GM19372 (cell line): ENCODE results near the gene MAGEB10.
"Not testable (repeated sequence)": the region's sequence is repeated elsewhere in the genome, so short reads cannot be mapped to it uniquely, and the experiment has no call there.

Source experiments
- ATAC-seq: cut with Tn5 transposase; IDR thresholded peaks from one replicate; pipeline ENCODE4 v1.9.1; 2021; ENCODE audit warnings: mild to moderate bottlenecking, low read depth, moderate library complexity; ENCODE audit not compliant: unreplicated experiment

The MAGEB10 gene, protein sequence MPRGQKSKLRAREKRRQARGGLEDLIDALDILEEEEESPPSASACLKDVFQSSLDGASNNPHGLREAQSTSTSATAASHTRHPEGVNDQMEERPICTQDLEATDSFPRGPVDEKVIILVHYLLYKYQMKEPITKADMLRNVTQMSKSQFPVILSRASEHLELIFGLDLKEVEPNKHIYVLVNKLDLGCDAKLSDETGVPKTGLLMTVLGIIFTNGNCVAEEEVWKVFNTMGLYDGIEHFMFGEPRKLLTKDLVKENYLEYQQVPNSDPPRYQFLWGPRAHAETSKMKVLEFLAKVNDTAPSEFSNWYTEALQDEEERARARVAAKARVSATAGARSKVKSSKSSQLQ

GRCh38 chrX:27807690-27808089 is at the start of gene MAGEB10:
Gene MAGEB10, plus strand, starts transcription at chrX:27807990. Its CDS starts 13,317 bp downstream, at chrX:27821307.
- no peak for ATAC-seq

DNA sequence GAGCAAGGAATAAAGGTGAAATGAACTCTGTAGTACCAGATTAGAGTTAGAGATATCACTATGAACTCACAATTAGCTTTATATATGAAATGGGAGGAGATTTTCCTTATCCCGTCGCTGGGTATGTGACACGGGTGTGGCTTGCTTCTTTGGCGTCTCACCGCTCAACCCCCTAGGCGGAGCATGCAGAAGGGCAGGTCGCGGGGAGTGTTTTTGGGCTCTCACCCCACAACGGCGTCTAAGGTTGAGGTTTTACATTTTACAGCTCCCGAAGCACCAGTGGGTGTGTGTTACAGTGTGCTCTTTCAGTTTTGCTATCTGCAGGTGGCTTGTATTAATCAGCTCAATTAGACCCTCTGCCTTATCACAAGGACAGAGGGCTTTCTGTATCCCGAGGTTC is 42.1 kb upstream of the MAGEB10 start:
- ATAC-seq, result no peak

DNA sequence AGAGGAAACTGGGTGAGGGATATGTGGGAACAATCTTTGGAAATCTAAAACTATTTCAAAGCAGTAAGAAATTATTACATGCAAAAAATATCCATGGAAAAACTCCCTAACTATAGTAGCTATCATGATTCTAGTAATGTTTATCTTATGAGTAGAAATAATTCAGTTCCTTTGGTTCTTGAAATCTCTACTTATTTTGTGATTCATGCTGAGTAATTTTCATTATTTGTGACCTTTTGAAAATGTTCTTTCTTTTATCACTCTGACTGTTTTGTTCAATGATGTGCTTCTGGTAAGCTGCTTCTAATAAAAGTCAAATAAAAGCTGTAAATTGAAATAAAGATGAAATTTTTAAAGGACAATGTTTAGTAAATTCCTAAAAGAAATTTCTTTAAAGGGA is 40.4 kb upstream of the MAGEB10 start:
- ATAC-seq, result no peak

GRCh38 chrX:27775984-27776383 is 31.8 kb upstream of the MAGEB10 start:
- ATAC-seq, result no peak

- no peak for ATAC-seq
These were observed 11.0 kb upstream of the MAGEB10 start for GRCh38 chrX:27796640-27797257.

- no peak for ATAC-seq
These were observed 10.2 kb upstream of the MAGEB10 start for GRCh38 chrX:27797575-27797974.

DNA sequence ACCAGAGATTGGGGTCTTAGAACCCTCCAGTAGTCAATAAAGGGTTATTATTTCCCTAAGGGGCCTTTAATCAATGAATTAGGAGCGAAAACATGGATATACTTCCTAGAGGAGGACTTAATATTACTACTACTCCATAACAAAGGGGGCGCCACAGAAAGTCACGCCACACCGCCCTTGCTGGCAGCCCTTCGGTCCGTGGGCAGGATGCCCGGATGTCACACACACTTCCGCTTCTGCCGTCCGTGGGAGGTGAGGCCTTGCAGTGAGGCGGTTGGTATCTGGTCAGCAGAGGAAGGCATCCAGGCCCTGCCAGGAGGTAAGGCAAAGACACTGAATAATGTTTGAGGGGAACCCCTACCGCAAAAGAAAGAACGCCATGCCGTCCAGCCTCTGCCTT is 436 bp downstream of the MAGEB10 start:
- no peak for ATAC-seq

DNA sequence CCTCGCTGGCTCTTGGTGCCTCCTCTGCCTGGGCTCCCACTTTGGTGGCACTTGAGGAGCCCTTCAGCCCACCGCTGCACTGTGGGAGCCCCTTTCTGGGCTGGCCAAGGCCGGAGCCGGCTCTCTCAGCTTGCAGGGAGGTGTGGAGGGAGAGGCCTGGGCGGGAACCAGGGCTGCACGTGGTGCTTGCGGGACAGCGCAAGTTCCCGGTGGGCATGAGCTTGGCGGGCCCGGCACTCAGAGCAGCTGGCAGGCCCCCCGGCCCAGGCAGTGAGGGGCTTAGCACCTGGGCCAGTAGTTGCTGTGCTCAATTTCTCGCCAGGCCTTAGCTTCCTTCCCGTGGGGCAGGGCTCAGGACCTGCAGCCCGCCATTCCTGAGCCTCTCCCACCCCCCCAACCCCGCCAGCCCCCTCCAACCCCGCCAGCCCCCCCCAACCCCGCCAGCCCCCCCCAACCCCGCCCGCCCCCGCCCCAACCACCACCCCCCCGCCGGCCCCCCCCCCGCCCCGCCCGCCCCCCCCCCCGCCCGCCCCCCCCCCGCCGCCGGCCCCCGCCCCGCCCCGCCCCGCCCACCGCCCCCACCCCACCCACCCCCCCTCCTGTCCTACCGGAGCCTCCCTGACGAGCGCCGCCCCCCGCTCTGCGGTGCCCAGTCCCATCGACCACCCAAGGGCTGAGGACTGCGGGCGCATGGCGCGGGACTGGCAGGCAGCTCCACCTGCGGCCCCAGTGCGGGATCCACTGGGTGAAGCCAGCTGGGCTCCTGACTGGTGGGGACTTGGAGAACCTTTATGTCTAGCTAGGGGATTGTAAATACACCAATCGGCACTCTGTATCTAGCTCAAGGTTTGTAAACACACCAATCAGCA is 1.4 kb downstream of the MAGEB10 start:
- not testable (repeated sequence) for ATAC-seq

- no peak for ATAC-seq
These were observed 7.4 kb downstream of the MAGEB10 start for GRCh38 chrX:27815209-27815608.

DNA sequence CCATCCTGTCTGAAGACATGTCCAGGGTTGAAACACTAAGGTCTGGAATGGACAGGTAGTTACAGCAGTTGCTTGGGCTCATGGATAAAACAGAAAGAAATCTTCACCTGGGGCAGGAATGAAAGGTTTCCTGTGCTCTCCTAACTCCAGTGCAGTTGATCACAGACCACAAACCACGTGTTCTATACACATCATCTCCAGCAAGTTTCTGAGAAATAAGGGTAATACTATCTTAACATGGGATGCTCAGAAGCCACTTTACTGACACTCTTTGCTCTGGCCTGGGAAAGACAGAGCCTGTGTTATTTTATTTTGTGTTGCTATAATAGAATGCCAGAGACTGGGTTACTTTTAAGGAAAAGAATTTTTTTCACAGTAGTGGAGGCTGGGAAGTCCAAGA is 16.0 kb downstream of the MAGEB10 start:
- ATAC-seq, result no peak

DNA sequence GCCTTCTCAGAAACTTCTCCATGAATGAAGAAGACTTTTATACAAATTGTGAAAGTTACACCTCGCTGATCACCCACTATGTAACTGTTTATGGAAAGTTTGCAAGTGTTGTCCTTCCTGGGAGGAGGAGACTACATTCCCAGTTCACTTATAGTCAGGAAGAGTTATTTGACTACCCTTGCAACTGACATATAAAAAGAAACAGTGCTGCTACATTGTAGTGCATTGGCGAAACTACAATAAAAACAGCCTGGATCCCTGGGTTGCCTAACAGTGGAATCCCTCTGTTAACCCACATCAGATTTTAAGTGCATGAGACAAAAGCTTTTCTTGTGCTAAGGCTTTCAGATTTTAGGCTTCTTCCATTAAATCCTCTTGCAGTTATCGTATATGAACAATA is 30.4 kb downstream of the MAGEB10 start:
- no peak for ATAC-seq

- no peak for ATAC-seq
These were observed 33.1 kb downstream of the MAGEB10 start for GRCh38 chrX:27840881-27841280.

DNA sequence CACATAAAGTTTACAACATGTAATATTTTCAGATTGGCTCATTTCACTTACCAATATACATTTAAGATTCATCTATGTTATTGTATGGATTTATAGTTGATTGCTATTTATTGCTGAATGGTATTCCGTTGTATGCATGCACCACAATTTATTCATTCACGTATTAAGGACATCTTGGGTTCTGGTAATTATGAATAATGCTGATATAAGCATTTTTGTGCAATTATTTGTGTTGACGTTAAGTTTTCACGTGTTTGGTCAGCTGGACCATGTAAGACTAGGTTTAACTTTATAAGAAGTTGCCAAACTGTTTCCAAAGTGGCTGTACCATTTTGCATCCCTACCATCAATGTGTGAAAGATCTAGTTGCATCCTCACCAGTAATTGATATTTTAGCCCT is 35.1 kb downstream of the MAGEB10 start:
- no peak for ATAC-seq

- no peak for ATAC-seq
These were observed 52.5 kb downstream of the MAGEB10 start for GRCh38 chrX:27860337-27860736.

GRCh38 chrX:27863809-27864208 is 56.0 kb downstream of the MAGEB10 start:
- no peak for ATAC-seq
